NCI-H748 treated with DMSO at 0.1 percent for 48 hours (cell line): ENCODE measurements around the gene CARHSP1.
A peak's percentile ranks its signal among the peaks of the same experiment; 100 is the strongest.
"Not testable (repeated sequence)": the region's sequence is repeated elsewhere in the genome, so short reads cannot be mapped to it uniquely, and the experiment has no call there.

Source experiments
- DNase-seq: peaks from one replicate; lab custom pipeline; 2025; lab: John Stamatoyannopoulos, UW

CARHSP1 gene

GRCh38 chr16:8872071-8872470, 3.3 kb upstream of the CARHSP1 start:
- DNase-seq: no peak

DNA sequence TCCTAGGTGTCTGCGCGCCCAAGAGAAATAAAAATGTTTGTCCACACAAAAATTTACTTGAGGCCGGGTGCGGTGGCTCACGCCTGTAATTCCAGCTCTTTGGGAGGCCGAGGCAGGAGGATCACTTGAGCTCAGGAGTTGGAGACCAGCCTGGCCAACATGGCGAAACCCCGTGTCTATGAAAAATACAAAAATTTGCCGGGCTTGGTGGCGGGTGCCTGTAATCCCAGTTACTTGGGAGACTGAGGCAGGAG, 1.1 kb upstream of the CARHSP1 start:
- not testable (repeated sequence) for DNase-seq

DNA sequence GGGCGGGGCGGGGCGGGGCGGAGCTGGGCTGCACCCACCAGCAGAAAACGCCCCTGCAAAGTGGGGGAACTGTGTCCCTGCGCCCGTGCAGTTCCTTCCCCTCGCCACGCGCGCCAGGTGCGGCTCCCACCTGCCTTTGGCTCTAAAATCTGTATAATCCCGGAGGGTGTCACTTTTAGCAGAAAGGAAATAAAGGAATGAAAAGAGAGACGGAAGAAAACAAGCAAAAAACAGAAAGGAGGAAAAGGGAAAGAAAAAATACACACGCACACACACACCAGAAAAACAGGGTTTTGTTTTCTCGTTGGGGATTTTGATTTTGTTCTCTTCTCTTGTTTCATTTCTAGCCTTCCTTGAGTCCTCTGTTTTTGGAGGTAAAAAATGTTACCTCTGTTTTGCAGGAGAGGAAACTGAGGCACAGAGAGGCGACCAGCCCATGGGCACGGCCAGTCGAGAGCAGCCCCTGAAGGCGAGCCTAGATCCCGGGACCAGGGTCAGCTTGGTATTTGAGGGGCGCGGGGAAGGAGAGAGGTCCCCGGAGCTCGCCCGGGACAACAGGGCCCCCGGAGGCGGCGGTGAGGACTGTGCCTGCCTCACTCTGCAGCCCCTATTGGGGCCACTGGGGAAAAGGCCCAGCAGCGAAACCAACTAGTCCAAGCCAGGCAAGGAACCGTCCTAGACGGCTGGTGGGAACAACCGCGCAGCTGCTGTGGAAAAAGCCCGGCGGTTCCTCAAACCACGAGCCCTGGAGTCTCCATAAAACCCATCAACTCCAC, 594 bp upstream of the CARHSP1 start:
- DNase-seq: no peak

- DNase-seq: no peak
These were observed 832 bp downstream of the CARHSP1 start for GRCh38 chr16:8867932-8868415.

GRCh38 chr16:8867216-8867931, 1.4 kb downstream of the CARHSP1 start:
- DNase-seq: peak; percentile 36

DNA sequence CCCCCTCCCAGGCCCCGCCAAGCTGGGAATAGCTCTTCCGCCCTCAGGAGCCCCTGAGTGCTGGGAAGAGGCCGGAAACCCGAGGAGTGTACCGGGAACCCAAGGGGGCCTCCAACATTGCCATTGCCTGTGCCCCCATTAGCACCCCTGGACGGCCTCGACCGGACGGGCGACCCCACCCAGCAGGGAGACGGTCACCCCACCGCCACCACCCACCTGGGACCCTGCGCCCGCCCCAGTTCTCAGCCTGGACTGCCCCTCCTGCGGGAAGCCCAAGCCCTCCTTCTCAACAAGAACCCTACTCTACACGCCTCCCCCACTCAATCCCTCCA, 2.0 kb downstream of the CARHSP1 start:
- DNase-seq: no peak

- peak; percentile 8 for DNase-seq
These were observed 2.5 kb downstream of the CARHSP1 start for GRCh38 chr16:8866118-8866883.

DNA sequence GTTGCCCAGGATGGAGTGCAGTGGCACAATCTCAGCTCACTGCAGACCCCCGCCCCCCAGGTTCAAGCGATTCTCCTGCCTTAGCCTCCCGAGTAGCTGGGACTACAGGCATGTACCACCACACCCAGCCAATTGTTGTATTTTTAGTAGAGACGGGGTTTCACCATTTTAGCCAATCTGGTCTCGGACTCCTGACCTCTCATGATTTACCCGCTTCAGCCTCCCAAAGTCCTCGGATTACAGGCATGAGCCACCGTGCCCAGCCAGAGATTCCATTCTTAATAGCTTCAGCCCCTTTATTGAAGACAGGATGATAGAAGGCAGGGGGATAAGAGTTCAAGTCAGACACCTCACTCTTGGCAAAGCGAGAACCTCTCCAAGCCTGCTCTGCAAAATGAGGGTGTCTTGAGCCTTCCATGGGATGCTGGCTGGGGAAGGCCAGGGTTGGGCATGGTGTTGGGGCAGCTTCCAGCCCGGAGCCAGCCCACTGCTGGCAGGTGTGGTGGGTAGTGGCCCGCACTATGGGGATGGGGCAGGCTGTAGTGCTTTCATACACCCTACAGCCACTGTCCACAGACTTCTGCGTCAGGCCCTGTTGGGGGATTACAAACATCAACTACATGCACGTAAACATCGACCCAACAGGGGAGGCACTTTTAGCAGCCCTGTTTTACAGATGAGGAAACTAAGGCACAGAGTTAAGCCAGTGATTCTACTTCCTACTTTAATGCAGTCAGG, 3.5 kb downstream of the CARHSP1 start:
- no peak for DNase-seq

- no peak for DNase-seq
These were observed 4.2 kb downstream of the CARHSP1 start for GRCh38 chr16:8864480-8865110.

DNA sequence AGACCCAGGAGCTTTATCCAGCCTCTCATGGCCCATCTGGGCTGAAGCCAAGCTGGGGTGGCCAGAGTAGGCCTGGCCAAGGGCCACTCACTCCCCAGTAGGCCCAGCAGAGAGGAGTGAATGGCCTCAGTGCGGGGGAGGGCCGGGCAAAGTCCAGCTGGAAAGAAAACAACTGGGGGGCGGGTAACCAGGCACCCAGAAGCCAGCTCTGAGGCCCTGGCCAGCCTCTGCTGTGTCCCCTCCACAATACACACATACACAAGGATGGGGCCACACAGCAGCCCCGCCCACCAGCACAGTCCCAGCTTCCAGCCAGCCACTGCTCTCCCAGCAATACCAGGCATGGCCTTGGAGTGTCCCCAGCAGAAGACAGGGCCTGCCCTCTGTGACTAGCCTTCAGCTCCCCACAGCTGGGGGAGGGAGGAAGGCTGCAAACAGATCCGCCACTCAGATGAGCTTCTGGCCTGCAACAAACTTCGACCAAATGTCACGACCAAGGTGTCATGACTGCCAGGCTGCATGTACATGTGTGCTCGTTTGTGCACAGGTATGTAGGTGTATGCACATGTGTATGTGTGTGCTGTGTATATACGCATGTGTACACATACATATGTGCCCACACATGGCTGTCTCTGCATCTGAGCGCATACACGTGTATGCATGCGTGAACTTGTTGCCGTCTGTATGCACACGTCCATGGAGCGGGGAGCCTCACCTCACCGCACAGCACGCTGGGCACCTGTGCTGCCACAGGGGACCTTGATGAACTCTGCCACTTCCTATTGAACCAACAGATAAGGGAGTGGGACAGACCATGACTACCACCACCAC, 5.0 kb downstream of the CARHSP1 start:
- DNase-seq: no peak

- no peak for DNase-seq
These were observed 6.3 kb downstream of the CARHSP1 start for GRCh38 chr16:8862309-8863130.

- no peak for DNase-seq
These were observed 7.1 kb downstream of the CARHSP1 start for GRCh38 chr16:8861563-8862308.

GRCh38 chr16:8859913-8860881, 8.6 kb downstream of the CARHSP1 start:
- DNase-seq: no peak

- no peak for DNase-seq
These were observed 9.6 kb downstream of the CARHSP1 start for GRCh38 chr16:8858994-8859912.

- DNase-seq: no peak
These were observed 12.8 kb downstream of the CARHSP1 start for GRCh38 chr16:8855972-8856371.

DNA sequence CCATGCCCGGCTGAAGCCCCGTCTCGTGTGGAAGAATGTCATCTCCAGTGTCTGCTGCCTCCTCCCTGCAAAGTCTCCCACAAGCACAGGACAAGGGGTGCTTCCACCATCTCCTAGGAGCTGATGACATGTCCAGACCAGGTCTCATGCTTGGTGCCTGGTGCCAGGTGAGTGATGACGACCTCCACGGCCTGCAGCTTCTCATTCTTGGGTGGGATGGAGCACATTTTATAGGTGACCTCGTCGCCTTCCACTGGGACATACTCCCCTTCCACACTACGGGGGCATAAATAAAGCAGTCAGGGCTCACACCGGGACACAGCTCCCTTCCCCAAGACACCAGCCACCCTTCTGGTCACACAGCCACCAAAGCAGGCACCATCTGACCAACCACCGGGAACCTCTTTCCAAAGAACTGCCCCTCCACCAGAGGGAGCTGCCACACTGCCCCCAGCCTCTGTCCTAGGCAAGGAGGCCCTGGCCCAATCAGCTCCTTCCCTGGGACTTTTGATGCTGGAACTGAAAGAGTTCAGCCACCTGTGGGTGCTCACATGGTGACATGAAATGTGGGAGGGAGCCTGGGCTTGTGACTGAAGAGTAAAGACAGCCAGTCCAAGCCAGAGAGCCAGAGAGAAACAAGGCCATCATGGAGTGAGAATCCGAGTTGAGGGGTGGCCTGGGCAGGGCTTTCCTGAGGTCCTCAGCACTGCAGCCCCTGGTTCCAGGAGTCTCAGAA, 13.6 kb downstream of the CARHSP1 start:
- DNase-seq: no peak
